Mucosa of descending colon (tissue), 3 donors: ENCODE data around the gene DAD1. TPM values are rescaled to one million over a fixed set of nuclear protein-coding genes. Genes with fewer than 3 reads are reported as not detected.

ENCODE experiments used
- ATAC-seq: fragments of 200-7000 bp; cut with Tn5 transposase; one replicate; pipeline ENCODE4 v1.9.1; 2020; ENCODE audit warnings: mild to moderate bottlenecking, moderate library complexity
- DNase-seq, 3 donors: peaks; one replicate each; pipeline ENCODE4 v3.0.0-alpha.2; 2020
- H3K36me3 ChIP-seq: fragments of 200-600 bp; one replicate; pipeline ENCODE4 v1.8.0; 2021; ENCODE audit warnings: low read depth, mild to moderate bottlenecking
- H3K4me1 ChIP-seq: fragments of 200-600 bp; one replicate; pipeline ENCODE4 v1.8.0; 2021; ENCODE audit warnings: low read depth, mild to moderate bottlenecking
- H3K4me3 ChIP-seq: fragments of 200-600 bp; one replicate; pipeline ENCODE4 v1.8.0; 2021; ENCODE audit warnings: mild to moderate bottlenecking
- H3K9me3 ChIP-seq: fragments of 200-600 bp; one replicate; pipeline ENCODE4 v1.8.0; 2021; ENCODE audit warnings: mild to moderate bottlenecking
- CTCF ChIP-seq: fragments of 200-600 bp; IDR thresholded peaks from one replicate; pipeline ENCODE4 v1.8.0; 2022; ENCODE audit warnings: antibody characterized with exemption, mild to moderate bottlenecking
- intact Hi-C, 2 donors: fragments of 100-400 bp; cut with DNase I in 1 of 2; cut with micrococcal nuclease in 1 of 2; formaldehyde crosslinking; loops; one replicate each; pipeline versions ENCODE4 v1.11.0 to v1.11.1; 2022; cut with DNase I, micrococcal nuclease
- total RNA-seq, 3 donors: library from RNA; stranded (reverse); fragmentation: NEBNext Ultra II Directional in 2 of 3; extraction: Animal tissue kit (Norgen Biotek cat#: 25700) in 2 of 3; gene quantifications; one replicate each; pipeline versions ENCODE4 v1.2.1 to v1.2.4, GENCODE V29; 2021 to 2023
- donor health status: DM: no; HTN: no; CAD: no; lungs with moderate emphysema.
- donor health status: DM: no; HTN: no; CAD: no.
- donor health status: DM: no; HTN: yes; CAD: no.

The DAD1 gene
- total RNA-seq, 3 donors from 2014 or later = 124 to 148 (median 140) TPM

DNA sequence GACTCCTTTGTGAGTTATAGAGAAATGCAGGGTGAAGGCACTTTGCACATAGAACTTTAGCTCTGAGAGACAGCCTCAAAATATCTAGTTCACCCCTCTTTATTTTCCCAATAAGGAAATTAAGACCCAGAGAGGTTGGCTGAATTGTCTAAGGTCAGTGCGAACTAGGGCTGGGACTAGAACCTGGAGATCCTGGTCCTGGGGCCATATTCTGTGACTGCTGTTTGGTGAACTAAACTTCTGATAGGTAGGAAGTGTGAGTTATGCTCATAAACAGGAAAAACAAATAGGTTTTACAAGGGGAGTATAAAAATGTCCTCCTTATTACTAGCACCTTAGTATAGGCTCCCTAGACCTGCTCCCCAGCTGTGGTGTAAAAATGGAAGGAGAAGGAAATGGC is 53.9 kb downstream of the DAD1 start:
- intact Hi-C loops = no loop called here
- Histone ChIP-seq H3K9me3 (no peaks in the 10 kb centered on the region), H3K4me1 (no peaks in the 10 kb centered on the region), H3K4me3 (no peak overlapping the region), H3K36me3 (no peaks in the 10 kb centered on the region)
- TF ChIP-seq CTCF = no peak
- ATAC-seq = peak; percentile 37
- DNase-seq = no peak

GRCh38 chr14:22534547-22534946 is 54.5 kb downstream of the DAD1 start:
- H3K9me3 ChIP-seq = no peaks in the 10 kb centered on the region
- no peak for TF ChIP-seq CTCF

DNA sequence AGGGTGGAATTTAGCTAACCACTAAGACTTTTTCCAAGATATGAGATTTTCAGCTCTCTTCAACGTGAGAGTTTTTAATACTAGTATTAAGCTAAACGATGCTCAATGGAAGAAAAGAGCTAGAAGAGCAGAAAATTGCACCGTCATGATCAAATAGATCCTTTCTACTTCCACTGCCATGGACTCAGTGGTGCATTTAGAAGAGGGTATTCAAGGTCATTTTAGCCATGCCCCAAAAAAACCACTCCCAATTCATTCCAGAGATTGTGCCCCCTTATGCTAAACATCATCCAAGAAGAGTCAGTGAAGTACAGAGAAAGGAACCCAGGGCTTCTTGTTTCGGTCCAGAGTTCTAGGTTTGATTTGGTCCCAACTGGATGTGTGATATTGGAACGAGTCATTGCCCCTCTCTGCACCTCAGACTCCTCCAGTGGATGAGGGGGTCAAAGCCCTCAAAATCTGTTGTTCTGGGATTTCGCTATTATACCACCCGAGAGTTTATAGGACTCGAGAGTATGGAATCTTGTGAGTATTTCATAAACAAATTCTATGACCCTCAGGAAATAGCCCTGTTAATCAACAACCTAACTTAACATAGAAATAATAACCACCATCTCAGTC is 55.2 kb downstream of the DAD1 start:
- no peak overlapping the region for H3K4me3 ChIP-seq
- TF ChIP-seq CTCF = no peak
- no peaks in the 10 kb centered on the region for H3K36me3 ChIP-seq
- intact Hi-C loops = no loop called here
- ATAC-seq (no peak), DNase-seq (no peak)
- no peaks in the 10 kb centered on the region for H3K4me1 ChIP-seq
- H3K9me3 ChIP-seq = no peaks in the 10 kb centered on the region

More at GRCh38 chr14:22534547-22534946, 54.5 kb downstream of the DAD1 start:
- DNase-seq (no peak), ATAC-seq (no peak)
- no peak overlapping the region for H3K4me3 ChIP-seq
- intact Hi-C loops = no loop called here
- no peaks in the 10 kb centered on the region for H3K4me1 ChIP-seq
- H3K36me3 ChIP-seq = no peaks in the 10 kb centered on the region

GRCh38 chr14:22533057-22533704 is 55.8 kb downstream of the DAD1 start:
- TF ChIP-seq CTCF = no peak
- Histone ChIP-seq H3K4me1 (no peaks in the 10 kb centered on the region), H3K4me3 (no peak overlapping the region), H3K36me3 (no peaks in the 10 kb centered on the region), H3K9me3 (no peaks in the 10 kb centered on the region)
- DNase-seq = no peak
- intact Hi-C loops = no loop called here
- no peak for ATAC-seq

GRCh38 chr14:22532345-22533056 is 56.5 kb downstream of the DAD1 start:
- DNase-seq (no peak), ATAC-seq (no peak)
- Histone ChIP-seq H3K36me3 (no peaks in the 10 kb centered on the region), H3K9me3 (no peaks in the 10 kb centered on the region), H3K4me3 (no peak overlapping the region), H3K4me1 (no peaks in the 10 kb centered on the region)
- intact Hi-C loops = no loop called here
- no peak for TF ChIP-seq CTCF
